NCI-H2107 treated with DMSO at 0.1 percent for 48 hours (cell line): Measurements from ENCODE around the gene MASP1.

ENCODE experiments used
- DNase-seq: peaks from one replicate; lab custom pipeline; 2025; ENCODE audit not compliant: unreplicated experiment; lab: John Stamatoyannopoulos, UW

MASP1 gene

GRCh38 chr3:187293516-187294430 is 2.2 kb upstream of the MASP1 start:
- no peak for DNase-seq

- no peak for DNase-seq
Observed at GRCh38 chr3:187292631-187293515, 1.3 kb upstream of the MASP1 start.

- DNase-seq: no peak
Observed at GRCh38 chr3:187292181-187292580, 644 bp upstream of the MASP1 start.

GRCh38 chr3:187291001-187291511 is 481 bp downstream of the MASP1 start:
- DNase-seq: peak; percentile 15

- DNase-seq: no peak
Observed at GRCh38 chr3:187290503-187290902, 1.0 kb downstream of the MASP1 start.

GRCh38 chr3:187288855-187289605 is 2.5 kb downstream of the MASP1 start:
- DNase-seq: no peak

GRCh38 chr3:187288131-187288854 is 3.2 kb downstream of the MASP1 start:
- no peak for DNase-seq

- no peak for DNase-seq
Observed at GRCh38 chr3:187287256-187287655, 4.3 kb downstream of the MASP1 start.

GRCh38 chr3:187286467-187287059 is 5.0 kb downstream of the MASP1 start:
- no peak for DNase-seq

GRCh38 chr3:187281191-187281714 is 10.3 kb downstream of the MASP1 start:
- DNase-seq: no peak

- no peak for DNase-seq
Observed at GRCh38 chr3:187280644-187281043, 10.9 kb downstream of the MASP1 start.

GRCh38 chr3:187277129-187277462 is 14.4 kb downstream of the MASP1 start:
- no peak for DNase-seq

- no peak for DNase-seq
Observed at GRCh38 chr3:187276397-187277128, 15.0 kb downstream of the MASP1 start.

GRCh38 chr3:187274977-187275338 is 16.6 kb downstream of the MASP1 start:
- DNase-seq: no peak

- no peak for DNase-seq
Observed at GRCh38 chr3:187274315-187274976, 17.1 kb downstream of the MASP1 start.

- no peak for DNase-seq
Observed at GRCh38 chr3:187271582-187271981, 20.0 kb downstream of the MASP1 start.

GRCh38 chr3:187269486-187269885 is 22.1 kb downstream of the MASP1 start:
- no peak for DNase-seq

- DNase-seq: no peak
Observed at GRCh38 chr3:187267306-187267705, 24.2 kb downstream of the MASP1 start.

- no peak for DNase-seq
Observed at GRCh38 chr3:187266691-187267090, 24.8 kb downstream of the MASP1 start.
